GM12872 (cell line): Measurements from ENCODE around the gene NMT2.

ENCODE experiments used
- CTCF ChIP-seq: IDR thresholded peaks from 3 replicates; pipeline ENCODE4 v1.5.1; 2011; ENCODE audit warnings: low read depth, mild to moderate bottlenecking, low read length, moderate library complexity; ENCODE audit not compliant: insufficient read depth

NMT2 gene

GRCh38 chr10:15158972-15159371 is 9.5 kb downstream of the NMT2 start:
- TF ChIP-seq CTCF, result no peak

- TF ChIP-seq CTCF, result no peak
These were observed 10.0 kb downstream of the NMT2 start for GRCh38 chr10:15158448-15158847.

- no peak for TF ChIP-seq CTCF
These were observed 12.4 kb downstream of the NMT2 start for GRCh38 chr10:15155978-15156656.

- TF ChIP-seq CTCF, result no peak
These were observed 15.9 kb downstream of the NMT2 start for GRCh38 chr10:15152556-15152955.

- TF ChIP-seq CTCF, result no peak
These were observed 17.9 kb downstream of the NMT2 start for GRCh38 chr10:15150563-15150962.

GRCh38 chr10:15149042-15149771 is 19.3 kb downstream of the NMT2 start:
- TF ChIP-seq CTCF, result no peak

- no peak for TF ChIP-seq CTCF
These were observed 20.7 kb downstream of the NMT2 start for GRCh38 chr10:15147594-15148392.
